Activated T-helper 17 cell treated with anti-CD3 and anti-CD28 coated beads, Interleukin-2, amount 50 U/mL, for 72 hours (primary cell): ENCODE data around the gene MAP7. TPM values are rescaled to one million over a fixed set of nuclear protein-coding genes. Genes with fewer than 3 reads are reported as not detected.

Experiments
- ATAC-seq: fragments of 150-1000 bp; cut with Tn5 transposase; replicated peaks from 2 replicates; pipeline ENCODE4 v1.10.0; 2021; ENCODE audit warnings: mild to moderate bottlenecking, moderate library complexity
- H3K27ac Mint-ChIP-seq: one replicate; pipeline ENCODE4 v1.8.0; 2022; ENCODE audit warnings: mixed read lengths
- H3K27me3 Mint-ChIP-seq: one replicate; pipeline ENCODE4 v1.8.0; 2022; ENCODE audit warnings: mixed read lengths
- H3K36me3 Mint-ChIP-seq: one replicate; pipeline ENCODE4 v1.8.0; 2022; ENCODE audit warnings: low read depth, mild to moderate bottlenecking, mixed read lengths
- H3K4me1 Mint-ChIP-seq: one replicate; pipeline ENCODE4 v1.8.0; 2022; ENCODE audit warnings: mixed read lengths
- H3K4me3 Mint-ChIP-seq: one replicate; pipeline ENCODE4 v1.8.0; 2022; ENCODE audit warnings: mild to moderate bottlenecking, mixed read lengths
- H3K9me3 Mint-ChIP-seq: one replicate; pipeline ENCODE4 v1.8.0; 2022; ENCODE audit warnings: mixed read lengths
- total RNA-seq, 2 donors: library from RNA; stranded (reverse); gene quantifications; one replicate each; pipeline ENCODE4 v1.2.3, GENCODE V29; 2022

The MAP7 gene
- total RNA-seq, 2 donors from 2014 or later = 0.76 to 1.2 TPM

- H3K36me3 Mint-ChIP-seq = no peaks in the 10 kb centered on the region
- peaks cover 11% of the 10 kb centered on the region for H3K27me3 Mint-ChIP-seq
- no peaks in the 10 kb centered on the region for H3K9me3 Mint-ChIP-seq
- H3K4me1 Mint-ChIP-seq = peaks cover 6% of the 10 kb centered on the region
- H3K4me3 Mint-ChIP-seq = no peak overlapping the region
- ATAC-seq = no peak
- H3K27ac Mint-ChIP-seq = no peak overlapping the region
These were observed 20.5 kb downstream of the MAP7 start for GRCh38 chr6:136529710-136530109.

- no peak for ATAC-seq
These were observed 21.7 kb downstream of the MAP7 start for GRCh38 chr6:136528477-136528876.

GRCh38 chr6:136527831-136528230 lies 22.4 kb downstream of the MAP7 start:
- Mint-ChIP-seq H3K4me3 (no peak overlapping the region), H3K36me3 (no peaks in the 10 kb centered on the region), H3K27ac (no peak overlapping the region), H3K9me3 (no peaks in the 10 kb centered on the region), H3K27me3 (peaks cover 11% of the 10 kb centered on the region), H3K4me1 (peaks cover 6% of the 10 kb centered on the region)
- no peak for ATAC-seq

More at GRCh38 chr6:136528477-136528876, 21.7 kb downstream of the MAP7 start:
- H3K27me3 Mint-ChIP-seq = peaks cover 11% of the 10 kb centered on the region
- no peaks in the 10 kb centered on the region for H3K9me3 Mint-ChIP-seq
- H3K4me1 Mint-ChIP-seq = peaks cover 6% of the 10 kb centered on the region
- H3K27ac Mint-ChIP-seq = no peak overlapping the region
- H3K36me3 Mint-ChIP-seq = no peaks in the 10 kb centered on the region
- no peak overlapping the region for H3K4me3 Mint-ChIP-seq

GRCh38 chr6:136526937-136527336 lies 23.3 kb downstream of the MAP7 start:
- Mint-ChIP-seq H3K4me1 (peaks cover 6% of the 10 kb centered on the region), H3K27ac (no peak overlapping the region), H3K9me3 (no peaks in the 10 kb centered on the region), H3K36me3 (no peaks in the 10 kb centered on the region), H3K4me3 (no peak overlapping the region), H3K27me3 (peaks cover 8% of the 10 kb centered on the region)
- ATAC-seq = no peak

GRCh38 chr6:136526196-136526930 lies 23.9 kb downstream of the MAP7 start:
- Mint-ChIP-seq H3K36me3 (no peaks in the 10 kb centered on the region), H3K4me1 (peaks cover 6% of the 10 kb centered on the region), H3K27me3 (peaks cover 9% of the 10 kb centered on the region), H3K9me3 (no peaks in the 10 kb centered on the region), H3K4me3 (peak overlapping the region; percentile 45), H3K27ac (no peak overlapping the region)
- peak; percentile 82 for ATAC-seq

- Mint-ChIP-seq H3K27me3 (peaks cover 8% of the 10 kb centered on the region), H3K4me1 (peaks cover 6% of the 10 kb centered on the region), H3K9me3 (no peaks in the 10 kb centered on the region), H3K27ac (no peak overlapping the region), H3K4me3 (no peak overlapping the region), H3K36me3 (no peaks in the 10 kb centered on the region)
- no peak for ATAC-seq
These were observed 24.5 kb downstream of the MAP7 start for GRCh38 chr6:136525586-136526195.

GRCh38 chr6:136524936-136525413 lies 25.2 kb downstream of the MAP7 start:
- Mint-ChIP-seq H3K27me3 (peaks cover 8% of the 10 kb centered on the region), H3K9me3 (no peaks in the 10 kb centered on the region), H3K27ac (no peak overlapping the region), H3K4me1 (peaks cover 6% of the 10 kb centered on the region), H3K36me3 (no peaks in the 10 kb centered on the region), H3K4me3 (no peak overlapping the region)
- ATAC-seq = no peak

GRCh38 chr6:136524339-136524935 lies 25.8 kb downstream of the MAP7 start:
- H3K27ac Mint-ChIP-seq = no peak overlapping the region
- no peaks in the 10 kb centered on the region for H3K9me3 Mint-ChIP-seq
- H3K4me3 Mint-ChIP-seq = no peak overlapping the region
- no peak for ATAC-seq
- no peaks in the 10 kb centered on the region for H3K36me3 Mint-ChIP-seq
- peaks cover 6% of the 10 kb centered on the region for H3K4me1 Mint-ChIP-seq
- H3K27me3 Mint-ChIP-seq = peaks cover 8% of the 10 kb centered on the region

GRCh38 chr6:136523196-136523595 lies 27.0 kb downstream of the MAP7 start:
- peaks cover 6% of the 10 kb centered on the region for H3K4me1 Mint-ChIP-seq
- no peak overlapping the region for H3K27ac Mint-ChIP-seq
- H3K36me3 Mint-ChIP-seq = no peaks in the 10 kb centered on the region
- H3K4me3 Mint-ChIP-seq = no peak overlapping the region
- no peaks in the 10 kb centered on the region for H3K9me3 Mint-ChIP-seq
- peaks cover 8% of the 10 kb centered on the region for H3K27me3 Mint-ChIP-seq
- ATAC-seq = no peak

GRCh38 chr6:136522636-136523035 lies 27.6 kb downstream of the MAP7 start:
- Mint-ChIP-seq H3K36me3 (no peaks in the 10 kb centered on the region), H3K4me3 (no peak overlapping the region), H3K4me1 (peaks cover 6% of the 10 kb centered on the region), H3K27ac (no peak overlapping the region), H3K9me3 (no peaks in the 10 kb centered on the region), H3K27me3 (peaks cover 8% of the 10 kb centered on the region)
- no peak for ATAC-seq

- Mint-ChIP-seq H3K27ac (no peak overlapping the region), H3K4me1 (peaks cover 6% of the 10 kb centered on the region), H3K27me3 (peaks cover 8% of the 10 kb centered on the region), H3K36me3 (no peaks in the 10 kb centered on the region), H3K9me3 (no peaks in the 10 kb centered on the region), H3K4me3 (no peak overlapping the region)
- no peak for ATAC-seq
These were observed 28.3 kb downstream of the MAP7 start for GRCh38 chr6:136521911-136522310.

- ATAC-seq = no peak
- Mint-ChIP-seq H3K36me3 (no peaks in the 10 kb centered on the region), H3K4me1 (peaks cover 3% of the 10 kb centered on the region), H3K27ac (no peak overlapping the region), H3K27me3 (peaks cover 7% of the 10 kb centered on the region), H3K4me3 (no peak overlapping the region), H3K9me3 (no peaks in the 10 kb centered on the region)
These were observed 28.8 kb downstream of the MAP7 start for GRCh38 chr6:136521427-136521826.

- no peaks in the 10 kb centered on the region for H3K36me3 Mint-ChIP-seq
- no peak overlapping the region for H3K27ac Mint-ChIP-seq
- ATAC-seq = no peak
- H3K9me3 Mint-ChIP-seq = no peaks in the 10 kb centered on the region
- peaks cover 7% of the 10 kb centered on the region for H3K27me3 Mint-ChIP-seq
- H3K4me3 Mint-ChIP-seq = no peak overlapping the region
- H3K4me1 Mint-ChIP-seq = no peaks in the 10 kb centered on the region
These were observed 29.7 kb downstream of the MAP7 start for GRCh38 chr6:136520517-136520916.

- Mint-ChIP-seq H3K9me3 (no peaks in the 10 kb centered on the region), H3K27me3 (peaks cover 10% of the 10 kb centered on the region), H3K4me3 (no peak overlapping the region), H3K4me1 (no peaks in the 10 kb centered on the region), H3K27ac (no peak overlapping the region), H3K36me3 (no peaks in the 10 kb centered on the region)
- no peak for ATAC-seq
These were observed 32.6 kb downstream of the MAP7 start for GRCh38 chr6:136517582-136517981.

GRCh38 chr6:136517002-136517401 lies 33.2 kb downstream of the MAP7 start:
- no peak overlapping the region for H3K27ac Mint-ChIP-seq
- no peak for ATAC-seq
- no peak overlapping the region for H3K4me3 Mint-ChIP-seq
- H3K27me3 Mint-ChIP-seq = peaks cover 10% of the 10 kb centered on the region
- H3K9me3 Mint-ChIP-seq = no peaks in the 10 kb centered on the region
- no peaks in the 10 kb centered on the region for H3K36me3 Mint-ChIP-seq
- no peaks in the 10 kb centered on the region for H3K4me1 Mint-ChIP-seq
